RCC 7860 (cell line): ENCODE data around the gene DZIP1.

Experiments
- DNase-seq: peaks from one replicate; pipeline ENCODE4 v3.0.0-alpha.2; 2015; ENCODE audit warnings: low spot score
- FAIRE-seq: peaks from 2 replicates; lab custom pipeline; 2012; peaks lifted over from hg19 to GRCh38; lab: Jason Lieb, UNC

DZIP1 gene

GRCh38 chr13:95643571-95643935 is 953 bp downstream of the DZIP1 start:
- DNase-seq (no peak), FAIRE-seq (no peak)

- no peak for DNase-seq
- no peak for FAIRE-seq
Observed at GRCh38 chr13:95642999-95643398, 1.5 kb downstream of the DZIP1 start.

GRCh38 chr13:95642028-95642621 is 2.4 kb downstream of the DZIP1 start:
- FAIRE-seq (no peak), DNase-seq (no peak)

- FAIRE-seq (no peak), DNase-seq (no peak)
Observed at GRCh38 chr13:95641291-95642027, 3.0 kb downstream of the DZIP1 start.

- FAIRE-seq (no peak), DNase-seq (no peak)
Observed at GRCh38 chr13:95636853-95637252, 7.7 kb downstream of the DZIP1 start.

GRCh38 chr13:95630593-95630992 is 13.9 kb downstream of the DZIP1 start:
- DNase-seq (no peak), FAIRE-seq (no peak)

GRCh38 chr13:95629071-95629470 is 15.4 kb downstream of the DZIP1 start:
- DNase-seq (no peak), FAIRE-seq (no peak)

GRCh38 chr13:95628488-95628887 is 16.0 kb downstream of the DZIP1 start:
- no peak for FAIRE-seq

GRCh38 chr13:95627590-95627989 is 16.9 kb downstream of the DZIP1 start:
- FAIRE-seq (no peak), DNase-seq (no peak)

More at GRCh38 chr13:95628488-95628887, 16.0 kb downstream of the DZIP1 start:
- DNase-seq: no peak

GRCh38 chr13:95626768-95627167 is 17.7 kb downstream of the DZIP1 start:
- FAIRE-seq (no peak), DNase-seq (no peak)

GRCh38 chr13:95624020-95624419 is 20.5 kb downstream of the DZIP1 start:
- FAIRE-seq (peak; percentile 49), DNase-seq (peak; percentile 32)

- DNase-seq (peak; percentile 63), FAIRE-seq (peak; percentile 87)
Observed at GRCh38 chr13:95623141-95623540, 21.4 kb downstream of the DZIP1 start.

- FAIRE-seq: no peak
Observed at GRCh38 chr13:95620825-95621498, 23.5 kb downstream of the DZIP1 start.

GRCh38 chr13:95620030-95620824 is 24.3 kb downstream of the DZIP1 start:
- DNase-seq (no peak), FAIRE-seq (no peak)

More at GRCh38 chr13:95620825-95621498, 23.5 kb downstream of the DZIP1 start:
- DNase-seq: no peak

- FAIRE-seq (no peak), DNase-seq (no peak)
Observed at GRCh38 chr13:95615539-95615938, 29.0 kb downstream of the DZIP1 start.

- no peak for FAIRE-seq
- no peak for DNase-seq
Observed at GRCh38 chr13:95614641-95615245, 29.8 kb downstream of the DZIP1 start.

- FAIRE-seq: no peak
- DNase-seq: no peak
Observed at GRCh38 chr13:95608640-95609323, 35.7 kb downstream of the DZIP1 start.

- DNase-seq: peak; percentile 20
- no peak for FAIRE-seq
Observed at GRCh38 chr13:95607366-95607765, 37.1 kb downstream of the DZIP1 start.

- FAIRE-seq (no peak), DNase-seq (no peak)
Observed at GRCh38 chr13:95605448-95606125, 38.9 kb downstream of the DZIP1 start.

GRCh38 chr13:95604556-95604915 is 40.0 kb downstream of the DZIP1 start:
- FAIRE-seq: no peak
- no peak for DNase-seq
